ENCODE measurements around the gene SMIM15.
"Not testable (repeated sequence)": the region's sequence is repeated elsewhere in the genome, so short reads cannot be mapped to it uniquely, and the experiment has no call there.

The SMIM15 gene, protein sequence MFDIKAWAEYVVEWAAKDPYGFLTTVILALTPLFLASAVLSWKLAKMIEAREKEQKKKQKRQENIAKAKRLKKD

DNA sequence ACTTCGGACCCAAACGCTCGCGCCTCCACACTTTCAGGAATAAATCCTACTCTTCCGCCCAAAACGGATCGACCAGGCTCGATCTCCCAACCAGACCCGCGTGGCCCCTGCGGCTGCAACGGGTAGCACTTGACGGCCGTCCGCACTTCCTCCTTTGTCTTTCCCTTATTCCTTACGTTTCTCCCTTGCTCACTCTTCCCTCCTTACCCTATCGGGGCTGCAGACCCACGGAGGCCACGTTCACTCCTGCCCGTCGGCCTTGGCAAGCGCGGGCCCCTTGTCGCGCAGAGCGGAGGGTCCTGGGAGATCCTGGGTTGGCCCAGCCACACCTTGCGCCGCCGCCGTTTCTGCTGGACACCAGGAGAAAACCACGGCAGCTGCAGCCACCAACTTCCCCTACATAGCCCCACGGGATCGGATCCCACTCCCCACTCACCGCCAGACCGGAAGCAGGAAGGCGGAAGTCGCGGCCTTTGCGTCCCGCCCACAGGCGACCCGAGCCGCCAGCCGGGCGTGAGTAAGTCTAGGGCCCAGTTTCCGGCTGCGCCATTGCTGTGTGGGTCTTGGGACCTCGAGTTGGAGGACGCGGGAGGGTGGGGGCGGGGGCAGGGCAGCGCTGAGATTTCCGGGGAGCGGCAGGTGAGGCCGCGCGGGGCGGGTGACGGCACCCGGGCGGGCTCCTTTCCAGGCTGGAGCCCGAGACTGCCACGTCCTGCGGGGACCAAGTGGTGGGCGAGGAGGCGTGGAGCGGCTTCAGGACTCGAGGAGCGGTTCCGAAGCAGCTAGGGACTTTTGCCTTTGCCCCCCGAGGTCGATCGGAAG, at the start of gene SMIM15:
Gene SMIM15, minus strand, starts transcription at position 459 of the 822 bp plus-strand sequence. CDS start 2,297 bp downstream, outside the sequence.
- DNase-seq, result peak; percentile 90

DNA sequence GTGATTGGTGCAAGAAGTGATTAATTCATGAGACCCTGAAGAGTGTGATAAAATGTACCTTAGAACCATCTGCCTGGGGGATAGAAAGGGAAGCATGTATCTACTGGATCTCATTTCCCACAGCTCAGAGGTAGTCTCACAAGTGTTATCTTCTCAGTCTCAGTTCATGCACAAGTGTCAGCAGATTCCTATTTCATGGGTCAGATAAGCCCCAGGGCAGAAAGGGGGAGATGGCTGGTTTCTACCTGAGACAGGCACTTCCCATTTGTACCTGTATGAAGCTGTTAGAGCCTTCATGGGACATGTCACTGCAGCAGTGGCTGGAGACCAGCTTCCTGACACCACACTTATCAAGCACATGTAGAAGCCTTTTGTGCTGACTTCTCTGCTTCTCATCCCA, 45.6 kb upstream of the SMIM15 start:
- DNase-seq, result no peak

GRCh38 chr5:61205013-61205412, 42.7 kb upstream of the SMIM15 start:
- no peak for DNase-seq

DNA sequence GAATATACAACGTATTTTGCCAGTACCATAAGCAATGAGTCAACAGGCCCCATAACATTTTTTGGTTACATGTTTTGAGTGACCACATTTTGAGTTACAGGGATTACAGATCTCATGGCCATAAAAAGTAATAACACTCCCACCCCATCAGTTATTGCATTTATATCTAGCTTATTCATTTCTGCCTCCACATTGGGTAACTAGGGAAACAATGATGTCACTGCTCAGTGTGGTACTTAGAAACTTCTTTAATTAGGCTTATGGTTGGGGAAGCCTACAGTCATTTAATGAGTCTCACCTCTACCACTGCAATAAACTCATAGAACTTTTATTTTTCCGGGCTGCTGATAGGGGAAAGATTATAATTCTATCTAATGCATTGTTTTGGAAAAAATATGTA, 39.9 kb upstream of the SMIM15 start:
- DNase-seq, result no peak

- DNase-seq, result no peak
Observed at GRCh38 chr5:61200582-61201155, 38.4 kb upstream of the SMIM15 start.

DNA sequence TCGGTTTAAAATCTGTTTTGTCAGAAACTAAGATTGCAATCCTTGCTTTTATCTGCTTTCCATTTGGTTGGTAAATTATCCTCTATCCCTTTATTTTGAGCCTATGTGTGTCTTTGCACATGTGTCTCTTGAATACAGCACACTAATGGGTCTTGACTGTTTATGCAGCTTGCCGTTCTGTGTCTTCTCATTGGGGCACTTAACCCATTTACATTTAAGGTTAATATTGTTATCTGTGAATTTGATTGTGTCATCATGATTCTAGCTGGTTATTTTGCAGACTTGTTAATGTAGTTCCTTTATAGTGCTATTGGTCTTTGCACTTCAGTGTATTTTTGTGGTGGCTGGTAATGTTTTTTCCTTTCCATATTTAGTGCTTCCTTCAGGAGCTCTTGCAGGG, 36.3 kb upstream of the SMIM15 start:
- no peak for DNase-seq

GRCh38 chr5:61187826-61188225, 25.6 kb upstream of the SMIM15 start:
- not testable (repeated sequence) for DNase-seq

DNA sequence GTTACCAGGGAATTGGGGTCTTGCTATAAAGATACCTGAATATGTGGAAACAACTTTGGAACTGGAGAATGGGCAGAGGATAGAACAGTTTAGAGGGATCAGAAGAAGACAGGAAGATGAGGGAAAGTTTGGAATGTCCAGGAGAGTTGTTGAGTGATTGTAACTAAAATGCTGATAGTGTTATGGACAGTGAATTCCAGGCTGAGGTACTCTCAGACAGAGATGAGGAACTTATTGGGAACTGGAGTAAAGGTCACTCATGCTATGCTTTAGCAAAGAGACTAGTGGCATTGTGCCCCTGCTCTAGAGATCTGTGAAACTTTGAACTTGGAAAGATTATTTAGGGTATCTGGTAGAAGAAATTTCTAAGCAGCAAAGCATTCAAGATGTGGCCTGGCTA, 25.1 kb upstream of the SMIM15 start:
- DNase-seq, result not testable (repeated sequence)

DNA sequence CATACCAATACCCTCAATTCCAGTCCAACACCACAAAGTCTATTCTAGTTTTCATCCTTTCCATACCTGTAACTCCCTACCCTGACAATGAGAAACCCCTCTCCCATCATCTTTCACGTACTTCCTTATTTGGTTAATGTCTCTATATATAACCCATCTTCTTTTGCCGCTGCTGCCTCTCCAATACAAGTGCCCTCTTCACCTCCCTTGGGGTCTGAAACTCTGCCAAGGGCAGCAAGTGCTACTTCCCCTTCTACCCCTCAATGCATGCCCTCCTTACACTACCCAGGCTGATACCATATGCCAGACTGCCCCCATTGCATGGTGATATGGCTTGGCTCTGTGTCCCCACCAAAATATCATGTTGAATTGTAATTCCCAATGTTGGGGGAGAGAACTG, 24.4 kb upstream of the SMIM15 start:
- DNase-seq, result no peak

DNA sequence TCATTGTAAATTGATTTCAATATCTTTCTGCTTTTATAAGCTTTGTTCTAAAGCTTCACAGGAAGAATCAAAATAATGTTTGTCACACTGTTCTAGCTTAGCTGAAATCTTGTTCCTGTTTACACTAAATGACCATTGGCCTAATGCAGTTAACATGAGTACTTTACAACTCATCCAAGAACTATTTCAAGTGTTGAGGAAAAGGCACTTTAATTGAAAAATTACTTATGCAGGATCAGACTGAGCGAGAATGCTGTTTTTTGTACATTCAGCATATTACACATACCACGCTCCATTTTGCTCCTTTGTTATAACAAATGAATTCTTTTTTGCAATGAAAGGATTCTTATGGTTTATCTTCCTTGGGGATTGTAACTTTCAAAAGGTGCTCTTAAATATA, 22.4 kb upstream of the SMIM15 start:
- no peak for DNase-seq

DNA sequence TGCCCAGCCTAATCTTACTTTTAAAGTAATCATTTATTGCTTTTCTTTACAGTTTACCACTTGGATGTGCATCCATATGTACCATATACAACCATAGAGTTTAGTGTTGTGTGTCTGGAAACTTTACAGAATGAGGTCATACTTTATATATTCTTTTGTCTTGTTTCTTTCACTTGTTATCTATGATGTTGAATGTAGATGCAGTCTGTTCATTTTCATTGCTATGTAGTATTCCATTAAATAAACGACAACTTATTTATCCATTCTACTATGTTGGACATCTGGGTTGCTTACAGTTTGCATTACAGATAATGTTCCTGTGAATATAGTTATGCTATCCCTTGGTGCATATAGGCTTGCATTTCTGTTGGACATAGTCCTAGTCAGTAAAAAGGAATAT, 21.3 kb upstream of the SMIM15 start:
- no peak for DNase-seq

DNA sequence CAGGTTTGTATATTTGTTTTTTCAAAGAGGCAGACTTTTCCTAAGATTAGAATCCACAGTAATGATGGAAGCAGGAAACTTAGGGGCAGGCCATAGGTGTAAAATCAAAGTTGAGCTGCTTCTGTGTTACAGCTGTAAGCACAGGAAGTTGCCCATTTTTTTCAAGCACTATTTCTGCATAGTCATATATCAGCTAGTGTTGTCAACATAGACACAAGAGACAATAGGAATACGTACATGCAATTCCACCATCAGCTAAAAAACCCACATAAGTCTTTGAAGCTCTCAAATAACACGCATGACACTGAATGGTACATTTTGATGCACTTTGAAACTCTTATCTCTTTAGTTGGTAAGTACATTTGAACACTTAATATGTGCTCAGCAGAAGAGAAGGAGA, 20.2 kb upstream of the SMIM15 start:
- DNase-seq, result no peak

DNA sequence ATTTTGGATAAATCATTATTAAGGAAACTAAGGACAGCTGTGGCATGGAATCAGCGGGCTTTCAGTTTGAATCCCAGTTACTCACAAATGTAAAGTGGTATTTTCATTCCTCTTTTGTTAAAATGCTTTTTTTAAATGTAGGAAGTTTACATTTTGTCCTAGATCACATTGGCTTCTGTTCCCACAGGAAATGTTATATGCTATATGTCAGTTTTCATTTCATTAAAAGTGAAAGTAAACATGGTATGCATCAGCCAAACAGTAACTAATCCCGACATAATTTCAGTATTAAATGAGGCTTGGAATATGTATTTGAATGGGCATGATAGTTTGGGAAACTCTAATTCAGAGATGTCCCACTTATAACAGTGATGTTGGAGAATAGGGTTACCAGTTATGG, 18.6 kb upstream of the SMIM15 start:
- no peak for DNase-seq

- no peak for DNase-seq
Observed at GRCh38 chr5:61178702-61179101, 16.4 kb upstream of the SMIM15 start.

DNA sequence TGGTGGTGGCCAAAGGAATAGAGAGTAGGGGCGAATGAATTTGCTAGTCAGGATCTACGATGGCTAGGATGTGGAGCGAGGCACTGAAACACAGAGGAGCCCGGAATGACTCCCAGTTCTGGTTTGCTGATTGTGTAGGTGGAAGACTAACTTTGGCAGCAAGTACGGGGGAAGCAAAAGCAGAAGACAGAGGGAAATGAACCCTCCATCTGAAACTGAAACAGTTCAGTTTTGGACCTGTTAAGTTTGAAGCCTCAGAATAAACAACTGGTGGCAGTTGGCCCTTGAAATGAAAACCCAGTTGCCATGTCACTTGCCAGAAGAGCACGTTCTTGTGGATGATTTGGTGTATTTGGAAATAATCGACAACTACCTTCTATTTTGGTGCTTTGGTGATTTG, 15.4 kb upstream of the SMIM15 start:
- no peak for DNase-seq

DNA sequence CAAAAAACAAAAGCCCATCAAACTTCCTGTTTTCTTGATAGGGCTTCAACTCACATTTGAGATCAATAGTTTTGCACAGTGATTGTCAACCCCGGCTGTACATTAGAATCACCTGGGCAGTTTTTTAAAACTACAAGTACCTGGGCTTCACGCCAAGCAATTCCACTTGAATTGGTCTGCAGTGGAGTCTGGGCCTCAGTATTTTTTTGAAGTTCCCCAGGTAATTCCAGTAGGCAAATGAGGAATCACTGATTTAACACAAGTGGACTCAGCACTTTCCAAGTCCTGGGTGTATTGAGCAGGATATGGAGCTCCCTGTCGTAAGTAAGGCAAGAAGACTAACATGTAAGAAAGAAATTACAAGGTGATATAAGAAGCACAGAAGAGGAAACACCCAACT, 14.8 kb upstream of the SMIM15 start:
- DNase-seq, result no peak

DNA sequence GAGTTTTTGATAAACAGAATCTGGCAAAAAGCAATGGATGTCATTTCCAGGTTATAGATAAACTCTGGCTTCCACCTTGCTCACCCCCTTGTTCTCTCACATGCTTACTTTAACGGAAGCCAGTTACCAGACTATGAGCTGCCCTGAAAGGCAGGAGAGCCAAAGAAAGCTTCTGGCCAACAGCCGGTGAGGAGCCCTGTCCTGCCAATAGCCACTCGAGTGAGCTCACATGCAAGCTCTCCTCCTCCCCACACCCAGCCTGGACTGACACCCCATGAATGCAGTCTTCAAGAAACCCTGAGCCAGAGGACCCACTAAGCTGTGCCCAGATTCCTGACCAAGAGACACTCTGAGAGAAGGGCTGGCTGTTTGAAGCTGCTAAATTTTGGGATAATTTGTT, 14.4 kb upstream of the SMIM15 start:
- DNase-seq, result no peak

- no peak for DNase-seq
Observed at GRCh38 chr5:61171479-61171878, 9.2 kb upstream of the SMIM15 start.

- no peak for DNase-seq
Observed at GRCh38 chr5:61168951-61169350, 6.7 kb upstream of the SMIM15 start.

DNA sequence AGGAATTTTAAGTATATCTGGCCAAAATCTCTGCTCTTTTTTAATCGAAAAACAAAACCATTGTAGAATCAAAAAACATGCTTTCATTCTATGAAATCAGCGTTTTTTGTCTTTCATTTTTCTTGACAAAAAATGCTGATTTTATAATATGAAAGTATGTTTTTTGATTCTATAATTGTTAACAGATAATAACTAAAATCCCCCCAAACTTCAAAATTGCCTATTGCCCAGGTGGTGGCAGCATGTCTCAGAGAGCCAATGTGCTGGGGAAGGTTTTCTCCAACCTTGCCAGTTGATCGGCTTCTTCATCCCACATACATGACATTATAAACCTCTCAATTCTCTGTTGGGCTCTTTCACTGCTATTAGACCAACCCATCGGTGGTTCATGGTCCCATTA, 5.1 kb upstream of the SMIM15 start:
- DNase-seq, result no peak

DNA sequence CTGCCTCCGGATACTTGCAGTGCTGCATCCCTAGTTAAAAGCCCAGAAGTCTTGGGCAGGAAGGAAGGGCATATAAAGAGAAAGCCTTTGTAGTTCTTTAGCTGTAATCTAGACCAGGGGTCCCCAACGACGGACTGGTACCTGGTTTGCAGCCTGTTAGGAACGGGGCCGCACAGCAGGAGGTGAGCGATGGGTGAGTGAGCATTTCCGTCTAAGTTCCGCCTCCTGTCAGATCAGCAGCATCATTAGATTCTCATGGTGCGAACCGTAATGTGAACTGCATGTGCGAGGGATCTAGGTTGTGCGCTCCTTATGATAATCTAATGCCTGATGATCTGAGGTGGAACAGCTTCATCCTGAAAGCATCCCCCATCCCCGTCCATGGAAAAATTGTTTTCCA, 1.6 kb upstream of the SMIM15 start:
- no peak for DNase-seq

DNA sequence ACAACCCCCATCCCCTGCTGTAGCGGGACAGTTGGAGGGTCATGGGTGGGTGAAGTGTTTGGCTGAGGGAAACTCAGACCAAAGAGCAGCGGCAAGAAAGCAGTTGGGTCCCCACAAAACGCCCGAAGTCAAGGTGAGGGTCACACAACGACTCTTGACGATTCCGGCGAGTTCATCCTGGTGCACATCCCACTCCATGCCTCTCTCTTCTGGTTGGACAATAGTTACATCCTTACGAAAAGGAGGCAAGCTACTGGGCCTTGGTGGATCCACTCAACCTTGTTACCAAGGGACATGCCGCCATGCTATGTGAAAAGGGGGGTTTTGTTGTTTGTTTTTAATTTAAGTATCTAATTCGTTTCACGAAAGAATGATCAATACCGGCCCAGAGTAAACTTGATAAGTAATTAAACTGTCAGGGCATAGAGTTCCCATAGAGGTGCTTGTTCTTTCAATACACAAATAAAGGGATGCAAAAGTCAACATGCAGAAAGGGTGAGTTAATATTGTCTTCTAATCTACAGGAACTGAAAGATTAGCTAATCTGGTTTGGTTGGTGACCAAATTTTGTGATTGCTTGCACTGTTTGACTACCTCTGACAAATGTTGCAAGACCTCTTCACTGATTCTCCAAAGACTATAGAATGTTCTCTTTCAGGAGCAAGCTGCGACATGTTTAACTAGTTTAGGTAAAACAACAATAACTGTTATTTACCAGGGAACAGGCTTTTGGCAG, 732 bp upstream of the SMIM15 start:
- DNase-seq, result no peak

DNA sequence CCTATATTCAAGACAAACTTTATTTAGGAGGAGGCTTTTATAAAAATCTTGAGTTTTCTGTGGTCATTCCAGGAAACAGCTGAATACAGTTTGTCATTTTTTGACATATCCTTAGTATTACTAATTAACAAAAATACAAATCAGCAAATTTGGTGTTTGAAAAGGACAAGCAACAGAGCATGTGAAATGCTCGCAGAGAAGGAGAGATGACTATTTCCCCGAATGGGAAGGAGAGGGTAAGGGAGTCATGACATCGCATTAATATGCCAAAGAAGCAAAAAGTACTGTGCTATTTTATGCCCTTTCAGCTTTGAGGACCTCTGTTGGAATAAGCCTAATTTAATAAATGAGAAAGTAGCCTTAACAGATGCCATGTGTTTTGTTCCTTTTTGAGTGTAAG, 1.8 kb downstream of the SMIM15 start:
- DNase-seq, result no peak

- no peak for DNase-seq
Observed at GRCh38 chr5:61159836-61160235, 2.4 kb downstream of the SMIM15 start.
